ENCODE measurements around the gene INTS3. TPM values are rescaled to one million over a fixed set of nuclear protein-coding genes. Genes with fewer than 3 reads are reported as not detected.

Gene INTS3
- total and polyA plus RNA-seq, 2 donors (not counting 3 experiments of a cell fraction or from before 2014, with no cell fraction given), result 61.9 to 63.1 TPM

DNA sequence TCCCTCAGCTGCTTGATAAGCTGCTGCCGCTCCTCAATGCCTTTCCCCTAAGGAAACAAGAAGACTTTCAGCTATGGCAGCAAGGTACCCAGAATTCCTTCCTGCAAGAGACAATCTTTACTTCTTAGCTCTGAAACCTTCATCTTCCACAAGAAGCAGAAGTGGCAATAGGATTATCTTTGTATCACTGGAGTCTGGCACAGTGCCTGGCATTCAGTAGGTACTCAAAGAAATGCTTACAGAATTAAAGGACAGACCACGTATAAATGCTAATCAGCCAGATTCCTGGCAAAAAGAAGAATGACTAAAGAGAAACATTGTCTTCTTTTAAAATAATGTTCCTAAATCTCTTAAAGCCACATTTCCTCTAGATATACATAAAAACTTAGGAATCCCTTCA, 91.0 kb downstream of the INTS3 start:
- no peak for TF ChIP-seq POLR2A (IDR thresholded peaks at IDR 0.05; ENCODE audit: low read depth, low read length)
- TF ChIP-seq POLR2AphosphoS5 (IDR thresholded peaks at IDR 0.05; ENCODE audit: insufficient read depth, low read depth, low read length), result no peak
- TF ChIP-seq JUN (IDR thresholded peaks at IDR 0.05; ENCODE audit: borderline replicate concordance, insufficient read depth, insufficient read length, low read depth), result no peak
- TF ChIP-seq MYC (IDR thresholded peaks at IDR 0.05; ENCODE audit: low read depth, low read length), result no peak
- TF ChIP-seq, protein P1, sequence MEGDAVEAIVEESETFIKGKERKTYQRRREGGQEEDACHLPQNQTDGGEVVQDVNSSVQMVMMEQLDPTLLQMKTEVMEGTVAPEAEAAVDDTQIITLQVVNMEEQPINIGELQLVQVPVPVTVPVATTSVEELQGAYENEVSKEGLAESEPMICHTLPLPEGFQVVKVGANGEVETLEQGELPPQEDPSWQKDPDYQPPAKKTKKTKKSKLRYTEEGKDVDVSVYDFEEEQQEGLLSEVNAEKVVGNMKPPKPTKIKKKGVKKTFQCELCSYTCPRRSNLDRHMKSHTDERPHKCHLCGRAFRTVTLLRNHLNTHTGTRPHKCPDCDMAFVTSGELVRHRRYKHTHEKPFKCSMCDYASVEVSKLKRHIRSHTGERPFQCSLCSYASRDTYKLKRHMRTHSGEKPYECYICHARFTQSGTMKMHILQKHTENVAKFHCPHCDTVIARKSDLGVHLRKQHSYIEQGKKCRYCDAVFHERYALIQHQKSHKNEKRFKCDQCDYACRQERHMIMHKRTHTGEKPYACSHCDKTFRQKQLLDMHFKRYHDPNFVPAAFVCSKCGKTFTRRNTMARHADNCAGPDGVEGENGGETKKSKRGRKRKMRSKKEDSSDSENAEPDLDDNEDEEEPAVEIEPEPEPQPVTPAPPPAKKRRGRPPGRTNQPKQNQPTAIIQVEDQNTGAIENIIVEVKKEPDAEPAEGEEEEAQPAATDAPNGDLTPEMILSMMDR (IDR thresholded peaks at IDR 0.05; ENCODE audit: extremely low read depth in 1 of 2, insufficient read depth in 1 of 2, low read depth in 1 of 2, low read length in 2 of 2), result no peak
- TF ChIP-seq, protein P2, sequence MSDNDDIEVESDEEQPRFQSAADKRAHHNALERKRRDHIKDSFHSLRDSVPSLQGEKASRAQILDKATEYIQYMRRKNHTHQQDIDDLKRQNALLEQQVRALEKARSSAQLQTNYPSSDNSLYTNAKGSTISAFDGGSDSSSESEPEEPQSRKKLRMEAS (IDR thresholded peaks at IDR 0.05; ENCODE audit: insufficient read depth, insufficient read length), result no peak
- TF ChIP-seq GATA2 (IDR thresholded peaks at IDR 0.05; ENCODE audit: insufficient read depth, insufficient read length, low read depth, low read length), result no peak
- TF ChIP-seq FOS (IDR thresholded peaks at IDR 0.05; ENCODE audit: borderline replicate concordance, insufficient read depth, low read length), result no peak
- no peak for TF ChIP-seq EZH2 (IDR thresholded peaks at IDR 0.05; ENCODE audit: borderline replicate concordance, low read depth, low read length, severe bottlenecking)
- no peak overlapping the region for H3K9ac ChIP-seq (replicated peaks; ENCODE audit: extremely low read depth, insufficient read depth, low read length)
- no peak overlapping the region for H3K4me2 ChIP-seq (ENCODE audit: insufficient read depth, low read length)
- H3K9me1 ChIP-seq (replicated peaks; ENCODE audit: control insufficient read depth, extremely low read depth, insufficient read depth, low read length), result no peaks in the 10 kb centered on the region
- H3K27ac ChIP-seq (ENCODE audit: insufficient read depth, low read depth, low read length), result no peak overlapping the region
- H3K4me1 ChIP-seq (ENCODE audit: control insufficient read depth, extremely low read depth, insufficient read depth, low read length), result peaks cover 10% of the 10 kb centered on the region
- FAIRE-seq (no peak), DNase-seq (ENCODE audit: low read depth, low spot score) (no peak)
- POLR2A ChIA-PET, result no interaction called here
- H3K79me2 ChIP-seq (ENCODE audit: control insufficient read depth, insufficient read depth, low read length), result peaks cover 2% of the 10 kb centered on the region
- CTCF ChIA-PET, result interaction anchor here (6.4 kb wide), 1 partner anchor 127 kb away, joined by 65 read pairs; the partner anchor contains the start of gene DENND4B
- no peaks in the 10 kb centered on the region for H4K20me1 ChIP-seq (replicated peaks; ENCODE audit: control insufficient read depth, extremely low read depth, insufficient read depth, low read length)
- dilution Hi-C loops (cut with MboI; ENCODE audit: extremely low pct_ligation_motif_present, low sequenced_read_pairs), result no loop called here
- intact Hi-C loops (cut with micrococcal nuclease), result no loop called here
- H3K4me3 ChIP-seq (replicated peaks in 1 of 3; ENCODE audit: insufficient read depth in 1 of 3, low read depth in 1 of 3, low read length in 3 of 3), result no peak overlapping the region
- BruUV-seq (replicated peaks), result no TSS peak
- no peak overlapping the region for H2AFZ ChIP-seq (ENCODE audit: low read depth, low read length)
- no peaks in the 10 kb centered on the region for H3K27me3 ChIP-seq (ENCODE audit: control insufficient read depth in 2 of 2, insufficient read depth in 2 of 2, low read length in 2 of 2)
- peaks cover 11 to 20% of the 10 kb centered on the region in 2 experiments for H3K36me3 ChIP-seq (ENCODE audit: control insufficient read depth in 2 of 2, extremely low read depth in 1 of 2, insufficient read depth in 2 of 2, low read length in 2 of 2)
- H3K9me3 ChIP-seq (replicated peaks; ENCODE audit: control insufficient read depth, insufficient read depth, low read length), result no peaks in the 10 kb centered on the region

Small RNAs within 50 kb of the gene (microRNA-seq; reads per million reads assigned to microRNA genes)
- gene MIR8083 (ENCODE audit: borderline number of aligned reads, borderline replicate concordance), result not detected

Small RNAs within 50 kb of the gene (small RNA-seq; reads per million reads assigned to genes)
- gene MIR8083 (ENCODE audit: insufficient read depth, insufficient read length, low read depth, low replicate concordance), result not detected
- gene RF00019 (ENCODE audit: insufficient read depth, insufficient read length, low read depth, low replicate concordance), result not detected
- gene RN7SL372P (ENCODE audit: insufficient read depth, insufficient read length, low read depth, low replicate concordance), result not detected

Other genes starting within 250 kb of the INTS3 start
- 908 and 937 TPM in 2 replicates for gene S100A6, start 192.1 kb upstream of the INTS3 start, total RNA-seq
- 552 and 1,048 TPM in 2 replicates for gene S100A6, start 192.1 kb upstream of the INTS3 start, polyA plus RNA-seq
- gene S100A5, start 187.1 kb upstream of the INTS3 start, total RNA-seq, result not detected in 2 replicates
- gene S100A5, start 187.1 kb upstream of the INTS3 start, polyA plus RNA-seq, result not detected in 2 replicates
- not detected in 2 replicates for gene S100A4, start 182.2 kb upstream of the INTS3 start, total RNA-seq
- gene S100A4, start 182.2 kb upstream of the INTS3 start, polyA plus RNA-seq, result 0.62 and 1.1 TPM in 2 replicates
- gene S100A3, start 178.8 kb upstream of the INTS3 start, total RNA-seq, result 0.42 TPM in 1 of 2 replicates, not detected in the other
- 1.3 and 1.9 TPM in 2 replicates for gene S100A3, start 178.8 kb upstream of the INTS3 start, polyA plus RNA-seq
- 4.0 and 4.4 TPM in 2 replicates for gene S100A2, start 162.2 kb upstream of the INTS3 start, total RNA-seq
- gene S100A2, start 162.2 kb upstream of the INTS3 start, polyA plus RNA-seq, result 3.9 and 4.3 TPM in 2 replicates
- 545 and 701 TPM in 2 replicates for gene S100A16, start 114.9 kb upstream of the INTS3 start, total RNA-seq
- 1,770 and 2,016 TPM in 2 replicates for gene S100A16, start 114.9 kb upstream of the INTS3 start, polyA plus RNA-seq
- 0.35 TPM in 1 of 2 replicates, not detected in the other for gene S100A14, start 111.7 kb upstream of the INTS3 start, total RNA-seq
- 0.10 TPM in 1 of 2 replicates, not detected in the other for gene S100A14, start 111.7 kb upstream of the INTS3 start, polyA plus RNA-seq
- 155 and 255 TPM in 2 replicates for gene S100A13, start 100.5 kb upstream of the INTS3 start, total RNA-seq
- gene S100A13, start 100.5 kb upstream of the INTS3 start, polyA plus RNA-seq, result 332 and 360 TPM in 2 replicates
- gene S100A1, start 99.6 kb upstream of the INTS3 start, total RNA-seq, result not detected in 2 replicates
- not detected in 2 replicates for gene S100A1, start 99.6 kb upstream of the INTS3 start, polyA plus RNA-seq
- gene CHTOP, start 94.0 kb upstream of the INTS3 start, total RNA-seq, result 72.1 and 74.4 TPM in 2 replicates
- 47.1 and 62.0 TPM in 2 replicates for gene CHTOP, start 94.0 kb upstream of the INTS3 start, polyA plus RNA-seq
- gene SNAPIN, start 69.3 kb upstream of the INTS3 start, total RNA-seq, result 36.5 and 36.8 TPM in 2 replicates
- gene SNAPIN, start 69.3 kb upstream of the INTS3 start, polyA plus RNA-seq, result 47.3 and 55.1 TPM in 2 replicates
- gene ILF2, start 57.1 kb upstream of the INTS3 start, total RNA-seq, result 271 TPM in 2 replicates
- 289 and 303 TPM in 2 replicates for gene ILF2, start 57.1 kb upstream of the INTS3 start, polyA plus RNA-seq
- 9.8 and 10.5 TPM in 2 replicates for gene NPR1, start 49.4 kb upstream of the INTS3 start, total RNA-seq
- 13.3 and 13.8 TPM in 2 replicates for gene NPR1, start 49.4 kb upstream of the INTS3 start, polyA plus RNA-seq
- 26.5 and 26.6 TPM in 2 replicates for gene SLC27A3, start 47.4 kb downstream of the INTS3 start, total RNA-seq
- 34.3 and 40.1 TPM in 2 replicates for gene SLC27A3, start 47.4 kb downstream of the INTS3 start, polyA plus RNA-seq
- 46.3 and 49.2 TPM in 2 replicates for gene GATAD2B, start 194.9 kb downstream of the INTS3 start, total RNA-seq
- 6.4 and 8.5 TPM in 2 replicates for gene GATAD2B, start 194.9 kb downstream of the INTS3 start, polyA plus RNA-seq
- 54.3 and 57.8 TPM in 2 replicates for gene DENND4B, start 218.7 kb downstream of the INTS3 start, total RNA-seq
- gene DENND4B, start 218.7 kb downstream of the INTS3 start, polyA plus RNA-seq, result 35.6 and 45.6 TPM in 2 replicates
- gene CRTC2, start 230.6 kb downstream of the INTS3 start, total RNA-seq, result 39.0 and 42.2 TPM in 2 replicates
- 40.2 and 47.5 TPM in 2 replicates for gene CRTC2, start 230.6 kb downstream of the INTS3 start, polyA plus RNA-seq
- gene SLC39A1, start 235.5 kb downstream of the INTS3 start, total RNA-seq, result 75.8 and 77.1 TPM in 2 replicates
- gene SLC39A1, start 235.5 kb downstream of the INTS3 start, polyA plus RNA-seq, result 98.0 and 111 TPM in 2 replicates
- gene CREB3L4, start 239.9 kb downstream of the INTS3 start, total RNA-seq, result 8.1 and 9.9 TPM in 2 replicates
- gene CREB3L4, start 239.9 kb downstream of the INTS3 start, polyA plus RNA-seq, result 11.7 and 12.1 TPM in 2 replicates
- 89.0 and 90.2 TPM in 2 replicates for gene JTB, start 249.6 kb downstream of the INTS3 start, total RNA-seq
- gene JTB, start 249.6 kb downstream of the INTS3 start, polyA plus RNA-seq, result 144 and 149 TPM in 2 replicates